ENCODE results near the gene MYO5A.
A peak's percentile ranks its signal among the peaks of the same experiment; 100 is the strongest.

Gene MYO5A

DNA sequence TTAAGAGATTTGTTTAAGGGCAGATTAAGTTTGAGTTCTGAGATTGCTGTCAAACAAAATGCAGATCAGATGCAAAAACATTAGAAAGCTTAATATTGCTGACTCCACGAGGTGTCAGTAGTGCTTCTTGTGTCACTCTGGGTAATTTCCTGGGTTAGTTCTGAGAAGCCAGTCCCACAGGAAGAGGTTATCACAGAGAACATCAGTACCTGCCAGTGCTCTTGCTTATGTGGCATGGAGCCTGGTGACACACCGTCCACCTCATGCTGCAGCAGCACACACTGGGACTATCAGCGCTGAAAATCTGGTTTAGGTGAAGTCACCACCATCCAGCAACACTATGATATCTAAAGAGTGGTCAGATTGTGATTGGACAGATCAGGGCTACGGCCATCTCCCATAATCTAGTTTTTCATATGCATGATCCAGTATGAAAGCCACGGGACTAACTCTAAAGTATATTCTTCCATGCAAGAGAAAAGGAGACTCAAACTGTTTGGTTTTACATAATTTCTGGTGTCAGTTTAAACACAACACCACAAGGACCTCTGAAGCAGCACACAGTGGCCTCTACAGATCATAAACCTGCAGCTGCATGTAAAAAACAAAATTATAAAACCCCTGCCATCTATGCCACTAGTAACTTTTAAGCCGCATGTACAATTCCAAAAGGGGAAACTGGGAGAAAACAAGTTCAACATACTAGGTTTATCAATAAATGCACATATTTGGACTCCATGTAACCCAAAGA is 197.0 kb downstream of the MYO5A start:
- DNase-seq (ENCODE audit: low read depth) = peak; percentile 68
- TF ChIP-seq, protein P1, sequence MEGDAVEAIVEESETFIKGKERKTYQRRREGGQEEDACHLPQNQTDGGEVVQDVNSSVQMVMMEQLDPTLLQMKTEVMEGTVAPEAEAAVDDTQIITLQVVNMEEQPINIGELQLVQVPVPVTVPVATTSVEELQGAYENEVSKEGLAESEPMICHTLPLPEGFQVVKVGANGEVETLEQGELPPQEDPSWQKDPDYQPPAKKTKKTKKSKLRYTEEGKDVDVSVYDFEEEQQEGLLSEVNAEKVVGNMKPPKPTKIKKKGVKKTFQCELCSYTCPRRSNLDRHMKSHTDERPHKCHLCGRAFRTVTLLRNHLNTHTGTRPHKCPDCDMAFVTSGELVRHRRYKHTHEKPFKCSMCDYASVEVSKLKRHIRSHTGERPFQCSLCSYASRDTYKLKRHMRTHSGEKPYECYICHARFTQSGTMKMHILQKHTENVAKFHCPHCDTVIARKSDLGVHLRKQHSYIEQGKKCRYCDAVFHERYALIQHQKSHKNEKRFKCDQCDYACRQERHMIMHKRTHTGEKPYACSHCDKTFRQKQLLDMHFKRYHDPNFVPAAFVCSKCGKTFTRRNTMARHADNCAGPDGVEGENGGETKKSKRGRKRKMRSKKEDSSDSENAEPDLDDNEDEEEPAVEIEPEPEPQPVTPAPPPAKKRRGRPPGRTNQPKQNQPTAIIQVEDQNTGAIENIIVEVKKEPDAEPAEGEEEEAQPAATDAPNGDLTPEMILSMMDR (conservative IDR thresholded peaks at IDR 0.05; ENCODE audit: control insufficient read depth, insufficient read depth, low read depth, low read length) = peak; percentile 48
- no peak overlapping the region for H3K4me3 ChIP-seq (ENCODE audit: control insufficient read depth, low read depth, low read length)

DNA sequence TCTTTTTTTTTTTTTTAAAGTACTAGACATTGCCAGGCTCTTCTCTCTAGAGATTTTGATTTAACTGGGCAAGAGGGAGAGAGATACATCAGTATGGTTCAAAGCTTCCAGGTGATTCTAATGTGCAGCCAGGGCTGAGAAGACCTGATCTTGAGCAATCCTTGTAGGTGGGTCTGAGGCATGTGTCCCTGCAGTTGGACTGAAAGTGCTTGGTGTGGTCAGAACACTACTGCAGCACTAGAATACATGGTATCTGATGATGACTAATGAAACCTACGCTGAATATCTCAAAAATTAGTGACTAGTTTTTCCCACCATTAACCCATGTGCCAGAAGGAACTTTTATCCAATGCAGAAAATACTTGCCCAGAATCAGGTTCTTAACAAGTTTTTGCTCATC is 198.7 kb downstream of the MYO5A start:
- no peak overlapping the region for H3K4me3 ChIP-seq (ENCODE audit: control insufficient read depth, low read depth, low read length)
- DNase-seq (ENCODE audit: low read depth) = no peak
- TF ChIP-seq, protein P1 (conservative IDR thresholded peaks at IDR 0.05; ENCODE audit: control insufficient read depth, insufficient read depth, low read depth, low read length) = no peak

DNA sequence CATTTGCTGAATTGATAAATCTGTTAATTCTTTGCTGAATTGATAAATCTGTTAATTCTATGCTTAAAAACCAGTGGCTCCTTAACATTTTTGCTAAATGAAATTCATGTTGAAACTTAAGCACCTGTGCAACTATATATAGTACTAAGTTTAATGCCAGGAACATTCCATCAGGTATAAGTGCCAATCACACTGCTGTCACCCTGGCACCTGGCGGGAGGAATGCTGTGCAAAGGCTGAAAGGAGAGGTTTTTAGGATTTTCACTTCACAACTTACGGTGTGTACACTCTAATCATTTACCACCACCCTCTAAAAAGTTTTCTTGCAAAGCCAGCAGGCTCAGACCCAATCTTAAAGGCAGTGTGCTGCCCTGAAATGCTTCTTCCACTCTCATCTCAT is 199.5 kb downstream of the MYO5A start:
- no peak overlapping the region for H3K4me3 ChIP-seq (ENCODE audit: control insufficient read depth, low read depth, low read length)
- TF ChIP-seq, protein P1 (conservative IDR thresholded peaks at IDR 0.05; ENCODE audit: control insufficient read depth, insufficient read depth, low read depth, low read length) = no peak
- DNase-seq (ENCODE audit: low read depth) = no peak

DNA sequence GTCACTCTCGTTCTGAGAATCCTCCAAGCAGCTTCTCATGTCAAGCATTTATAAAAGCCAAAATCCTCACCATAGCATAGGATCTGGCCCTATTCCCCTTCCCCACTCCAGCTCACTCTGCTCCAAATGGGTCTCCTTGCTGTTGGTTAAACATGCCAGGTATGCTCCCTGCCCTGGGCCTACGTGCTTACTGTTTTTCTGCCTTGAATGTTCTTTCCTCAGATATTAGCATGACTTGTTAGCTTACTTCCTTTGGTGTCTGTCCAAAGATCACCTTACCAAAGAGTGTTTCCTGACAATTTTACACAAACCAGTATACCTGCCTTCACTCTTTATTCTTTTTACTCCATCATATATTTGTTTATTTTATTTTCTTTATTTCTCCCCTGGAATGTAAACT is 200.0 kb downstream of the MYO5A start:
- H3K4me3 ChIP-seq (ENCODE audit: control insufficient read depth, low read depth, low read length) = no peak overlapping the region
- TF ChIP-seq, protein P1 (conservative IDR thresholded peaks at IDR 0.05; ENCODE audit: control insufficient read depth, insufficient read depth, low read depth, low read length) = no peak
- DNase-seq (ENCODE audit: low read depth) = no peak

DNA sequence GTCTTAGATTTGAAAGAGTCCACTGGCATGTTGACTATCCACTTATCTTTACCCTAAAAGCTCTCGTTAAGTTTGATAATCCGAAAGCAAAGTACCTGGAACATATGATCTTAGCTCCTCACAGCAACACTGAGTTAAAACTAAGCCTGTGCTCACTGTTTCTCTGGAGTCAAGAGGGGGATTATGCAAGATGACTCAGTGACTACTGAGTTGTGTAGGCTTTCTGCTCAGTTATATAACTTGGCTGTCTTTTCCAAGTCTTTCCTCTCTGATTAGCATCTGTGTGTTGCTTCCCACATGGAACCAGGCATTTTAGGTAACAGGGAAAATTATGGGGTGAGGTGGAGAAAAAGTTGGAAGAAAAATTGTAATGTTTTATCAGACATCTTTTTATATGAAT is 201.9 kb downstream of the MYO5A start:
- H3K4me3 ChIP-seq (ENCODE audit: control insufficient read depth, low read depth, low read length) = no peak overlapping the region
- peak; percentile 42 for DNase-seq (ENCODE audit: low read depth)
- TF ChIP-seq, protein P1 (conservative IDR thresholded peaks at IDR 0.05; ENCODE audit: control insufficient read depth, insufficient read depth, low read depth, low read length) = no peak

DNA sequence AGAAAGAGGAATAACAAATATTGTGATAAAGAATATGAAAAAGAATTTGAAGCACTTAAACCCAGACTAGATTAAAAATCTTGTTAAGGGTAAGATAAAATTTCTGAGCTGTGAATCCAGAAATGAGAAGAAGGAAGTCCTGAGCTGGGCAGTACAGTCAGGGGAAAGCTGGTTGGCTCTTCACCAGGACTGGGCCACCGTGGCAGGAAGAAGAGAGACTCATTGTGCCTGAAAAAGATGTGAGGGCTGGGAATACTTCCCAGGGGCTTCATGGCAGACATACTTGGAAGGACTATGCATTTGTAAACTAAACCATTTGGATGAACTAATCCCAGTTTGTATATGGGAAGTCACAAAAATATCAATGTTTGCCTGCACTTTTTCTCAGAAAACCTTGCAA is 204.6 kb downstream of the MYO5A start:
- TF ChIP-seq, protein P1 (conservative IDR thresholded peaks at IDR 0.05; ENCODE audit: control insufficient read depth, insufficient read depth, low read depth, low read length) = no peak
- no peak for DNase-seq (ENCODE audit: low read depth)
- H3K4me3 ChIP-seq (ENCODE audit: control insufficient read depth, low read depth, low read length) = no peak overlapping the region
